VCaP (cell line): Measurements from ENCODE around the gene LPP.

Source experiments
- H3K27ac ChIP-seq: fragments of 450-650 bp; 2 replicates; pipeline ENCODE4 v1.5.1; 2017
- CTCF ChIP-seq: fragments of 450-650 bp; conservative IDR thresholded peaks from 2 replicates; pipeline ENCODE4 v1.5.1; 2017; ENCODE audit warnings: mild to moderate bottlenecking, moderate library complexity

LPP gene

GRCh38 chr3:188877381-188877780, 723.4 kb downstream of the LPP start:
- no peak for TF ChIP-seq CTCF
- no peak overlapping the region for H3K27ac ChIP-seq

GRCh38 chr3:188878076-188878475, 724.1 kb downstream of the LPP start:
- TF ChIP-seq CTCF: no peak
- no peak overlapping the region for H3K27ac ChIP-seq

GRCh38 chr3:188881954-188882641, 728.1 kb downstream of the LPP start:
- no peak overlapping the region for H3K27ac ChIP-seq
- no peak for TF ChIP-seq CTCF

- H3K27ac ChIP-seq: no peak overlapping the region
- no peak for TF ChIP-seq CTCF
These were observed 730.5 kb downstream of the LPP start for GRCh38 chr3:188884299-188885043.

- no peak for TF ChIP-seq CTCF
- H3K27ac ChIP-seq: no peak overlapping the region
These were observed 734.5 kb downstream of the LPP start for GRCh38 chr3:188888321-188889053.

GRCh38 chr3:188889054-188889491, 735.1 kb downstream of the LPP start:
- no peak for TF ChIP-seq CTCF
- H3K27ac ChIP-seq: no peak overlapping the region

GRCh38 chr3:188890572-188891270, 736.8 kb downstream of the LPP start:
- H3K27ac ChIP-seq: no peak overlapping the region
- no peak for TF ChIP-seq CTCF
